Osteocyte (in vitro differentiated cells): ENCODE measurements around the gene CTIF. TPM values are rescaled to one million over a fixed set of nuclear protein-coding genes. Genes with fewer than 3 reads are reported as not detected.
A peak's percentile ranks its signal among the peaks of the same experiment; 100 is the strongest.

Source experiments
- DNase-seq: peaks from one replicate; pipeline ENCODE4 v3.0.0; 2021; ENCODE audit warnings: mixed read lengths; ENCODE audit not compliant: unreplicated experiment; ENCODE audit errors: extremely low spot score
- H3K27ac Mint-ChIP-seq: one replicate; pipeline ENCODE4 v1.8.0; 2021; ENCODE audit warnings: mild to moderate bottlenecking, mixed read lengths; ENCODE audit not compliant: unreplicated experiment
- H3K27me3 Mint-ChIP-seq: one replicate; pipeline ENCODE4 v1.8.0; 2021; ENCODE audit warnings: mixed read lengths; ENCODE audit not compliant: unreplicated experiment
- H3K36me3 Mint-ChIP-seq: one replicate; pipeline ENCODE4 v1.8.0; 2021; ENCODE audit warnings: mixed read lengths; ENCODE audit not compliant: unreplicated experiment
- H3K4me1 Mint-ChIP-seq: one replicate; pipeline ENCODE4 v1.8.0; 2021; ENCODE audit warnings: mixed read lengths; ENCODE audit not compliant: unreplicated experiment
- H3K4me3 Mint-ChIP-seq: one replicate; pipeline ENCODE4 v1.8.0; 2021; ENCODE audit warnings: mild to moderate bottlenecking, moderate library complexity, mixed read lengths; ENCODE audit not compliant: unreplicated experiment
- H3K9me3 Mint-ChIP-seq: one replicate; pipeline ENCODE4 v1.8.0; 2021; ENCODE audit warnings: mixed read lengths; ENCODE audit not compliant: unreplicated experiment
- CTCF ChIP-seq: fragments of 200-600 bp; sonication (generic); IDR thresholded peaks from 2 replicates; pipeline ENCODE4 v1.5.0; 2021; ENCODE audit warnings: antibody characterized with exemption, mild to moderate bottlenecking, moderate library complexity
- total RNA-seq: library from RNA; stranded (reverse); gene quantifications from 2 replicates; pipeline ENCODE4 v1.2.1, GENCODE V29; 2021

The CTIF gene
- total RNA-seq, 1 donor from 2014 or later, result 172 TPM

- H3K27me3 Mint-ChIP-seq, result no peaks in the 10 kb centered on the region
- TF ChIP-seq CTCF, result no peak
- peaks cover 72% of the 10 kb centered on the region for H3K4me1 Mint-ChIP-seq
- peaks cover 26% of the 10 kb centered on the region for H3K36me3 Mint-ChIP-seq
- no peaks in the 10 kb centered on the region for H3K9me3 Mint-ChIP-seq
- no peak overlapping the region for H3K4me3 Mint-ChIP-seq
- peak overlapping the region; percentile 59 for H3K27ac Mint-ChIP-seq
- no peak for DNase-seq
Measured at GRCh38 chr18:48785091-48785614, 246.3 kb downstream of the CTIF start.

DNA sequence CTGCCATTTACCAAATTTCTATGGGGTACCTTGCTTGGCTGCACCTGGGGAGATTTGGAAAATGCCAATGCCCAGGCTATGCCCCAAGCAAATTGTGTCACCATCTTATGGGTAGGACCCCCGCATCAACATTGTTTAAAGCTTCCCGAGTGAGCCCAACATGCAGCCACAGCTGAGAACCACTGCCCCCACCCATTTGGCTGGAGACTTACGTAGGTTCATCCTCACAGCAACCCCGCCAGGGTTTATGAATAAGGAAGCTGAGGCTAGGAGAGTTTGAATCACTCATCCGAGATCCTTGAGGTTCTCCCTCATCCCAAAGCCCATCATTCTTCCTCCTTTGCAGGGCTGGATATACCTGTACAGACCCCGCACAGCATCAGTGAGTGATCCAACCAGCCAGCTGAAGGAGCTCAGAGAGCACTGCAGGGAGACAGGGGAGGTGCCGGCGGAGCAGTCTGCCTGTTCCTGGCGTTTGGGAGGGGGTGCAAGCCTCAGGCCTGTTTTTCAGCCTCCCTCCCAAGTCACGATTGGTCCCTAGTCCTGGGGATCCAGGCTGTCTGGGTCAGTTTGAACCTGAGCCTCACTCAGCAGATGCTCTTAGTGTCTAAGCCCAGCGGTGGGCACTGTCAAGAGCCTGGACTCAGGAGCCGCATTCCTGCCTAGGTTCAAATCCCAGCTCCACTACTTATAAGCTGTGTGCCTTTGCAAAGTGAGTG is 247.1 kb downstream of the CTIF start:
- no peak for TF ChIP-seq CTCF
- Mint-ChIP-seq H3K36me3 (peaks cover 27% of the 10 kb centered on the region), H3K27me3 (no peaks in the 10 kb centered on the region), H3K4me1 (peaks cover 72% of the 10 kb centered on the region), H3K9me3 (no peaks in the 10 kb centered on the region), H3K4me3 (no peak overlapping the region), H3K27ac (peak overlapping the region; percentile 87)
- no peak for DNase-seq

GRCh38 chr18:48786455-48787202 is 247.8 kb downstream of the CTIF start:
- no peak for DNase-seq
- Mint-ChIP-seq H3K36me3 (peaks cover 30% of the 10 kb centered on the region), H3K27ac (peak overlapping the region; percentile 87), H3K4me1 (peaks cover 69% of the 10 kb centered on the region), H3K4me3 (no peak overlapping the region), H3K9me3 (no peaks in the 10 kb centered on the region), H3K27me3 (no peaks in the 10 kb centered on the region)
- no peak for TF ChIP-seq CTCF

GRCh38 chr18:48787203-48788151 is 248.6 kb downstream of the CTIF start:
- Mint-ChIP-seq H3K27me3 (no peaks in the 10 kb centered on the region), H3K9me3 (no peaks in the 10 kb centered on the region), H3K27ac (peak overlapping the region; percentile 87), H3K4me1 (peaks cover 66% of the 10 kb centered on the region), H3K36me3 (peaks cover 33% of the 10 kb centered on the region), H3K4me3 (no peak overlapping the region)
- DNase-seq, result no peak
- no peak for TF ChIP-seq CTCF
